ENCODE data around the gene CFAP46.

GRCh38 chr10:132967540-132967939, 25.2 kb upstream of the CFAP46 start:
- TF ChIP-seq, protein P1, sequence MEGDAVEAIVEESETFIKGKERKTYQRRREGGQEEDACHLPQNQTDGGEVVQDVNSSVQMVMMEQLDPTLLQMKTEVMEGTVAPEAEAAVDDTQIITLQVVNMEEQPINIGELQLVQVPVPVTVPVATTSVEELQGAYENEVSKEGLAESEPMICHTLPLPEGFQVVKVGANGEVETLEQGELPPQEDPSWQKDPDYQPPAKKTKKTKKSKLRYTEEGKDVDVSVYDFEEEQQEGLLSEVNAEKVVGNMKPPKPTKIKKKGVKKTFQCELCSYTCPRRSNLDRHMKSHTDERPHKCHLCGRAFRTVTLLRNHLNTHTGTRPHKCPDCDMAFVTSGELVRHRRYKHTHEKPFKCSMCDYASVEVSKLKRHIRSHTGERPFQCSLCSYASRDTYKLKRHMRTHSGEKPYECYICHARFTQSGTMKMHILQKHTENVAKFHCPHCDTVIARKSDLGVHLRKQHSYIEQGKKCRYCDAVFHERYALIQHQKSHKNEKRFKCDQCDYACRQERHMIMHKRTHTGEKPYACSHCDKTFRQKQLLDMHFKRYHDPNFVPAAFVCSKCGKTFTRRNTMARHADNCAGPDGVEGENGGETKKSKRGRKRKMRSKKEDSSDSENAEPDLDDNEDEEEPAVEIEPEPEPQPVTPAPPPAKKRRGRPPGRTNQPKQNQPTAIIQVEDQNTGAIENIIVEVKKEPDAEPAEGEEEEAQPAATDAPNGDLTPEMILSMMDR (IDR thresholded peaks at IDR 0.05; ENCODE audit: insufficient read depth, low read depth, low read length) = no peak
- no peak for TF ChIP-seq EZH2 (IDR thresholded peaks at IDR 0.05; ENCODE audit: insufficient read depth, low read length)

All from astrocyte (in vitro differentiated cells and primary cell).